CD14-positive monocyte (primary cell): Measurements from ENCODE around the gene ANXA1. TPM values are rescaled to one million over a fixed set of nuclear protein-coding genes. Genes with fewer than 3 reads are reported as not detected.

Experiments used
- DNase-seq, 3 donors: peaks; one replicate each; pipeline ENCODE4 v3.0.0-alpha.2; 2011 to 2022
- H2AFZ ChIP-seq: 2 replicates; pipeline ENCODE4 v1.6.0; 2012; ENCODE audit warnings: mild to moderate bottlenecking, low read depth, low read length, inconsistent platforms; ENCODE audit not compliant: insufficient read depth, poor library complexity, severe bottlenecking
- H3K27ac ChIP-seq, 2 donors: 1 replicate in 1 of 2; 2 replicates in 1 of 2; pipeline ENCODE4 v1.5.1; 2012 to 2013; ENCODE audit warnings: low read length in 2 of 2, control low read depth in 1 of 2, inconsistent platforms in 1 of 2, low read depth in 1 of 2, mild to moderate bottlenecking in 1 of 2
- H3K27me3 ChIP-seq, 2 donors: one replicate each; pipeline versions ENCODE4 v1.6.0 to v1.6.1; 2011 to 2013; ENCODE audit warnings: low read length in 2 of 2; ENCODE audit not compliant: control insufficient read depth in 2 of 2, insufficient read depth in 2 of 2
- H3K36me3 ChIP-seq, 2 donors: replicated peaks in 1 of 2; 1 replicate in 1 of 2; 2 replicates in 1 of 2; pipeline versions ENCODE4 v1.5.1 to v1.6.1; 2012 to 2013; ENCODE audit warnings: low read length in 2 of 2, control low read depth in 1 of 2, inconsistent platforms in 1 of 2, mild to moderate bottlenecking in 1 of 2; ENCODE audit not compliant: insufficient read depth in 2 of 2, control insufficient read depth in 1 of 2
- H3K4me1 ChIP-seq, 2 donors: 1 replicate in 1 of 2; 2 replicates in 1 of 2; pipeline versions ENCODE4 v1.5.1 to v1.6.1; 2012 to 2013; ENCODE audit warnings: low read length in 2 of 2, control low read depth in 1 of 2, inconsistent platforms in 1 of 2, mild to moderate bottlenecking in 1 of 2, moderate library complexity in 1 of 2; ENCODE audit not compliant: insufficient read depth in 2 of 2, control insufficient read depth in 1 of 2
- H3K4me2 ChIP-seq: replicated peaks from 2 replicates; pipeline ENCODE3; 2012; ENCODE audit warnings: low read length, moderate library complexity, mild to moderate bottlenecking; ENCODE audit not compliant: poor library complexity, severe bottlenecking; ENCODE audit errors: extremely low read depth
- H3K4me3 ChIP-seq, 3 experiments: fragments of 200-600 bp in 1 of 3; sonication (generic) in 1 of 3; replicated peaks in 1 of 3; 1 replicate in 2 of 3; 2 replicates in 1 of 3; pipeline ENCODE4 v1.5.1; 2011 to 2013; ENCODE audit warnings: low read length in 3 of 3, mild to moderate bottlenecking in 3 of 3, control low read depth in 2 of 3, low read depth in 2 of 3, inconsistent platforms in 1 of 3, moderate library complexity in 1 of 3
- H3K79me2 ChIP-seq: 2 replicates; pipeline ENCODE4 v1.6.0; 2012; ENCODE audit warnings: mild to moderate bottlenecking, control low read depth, inconsistent platforms, low read length, moderate library complexity; ENCODE audit not compliant: insufficient read depth
- H3K9ac ChIP-seq: 2 replicates; pipeline ENCODE4 v1.6.0; 2017; ENCODE audit warnings: low read length, mild to moderate bottlenecking; ENCODE audit not compliant: insufficient read depth, poor library complexity, severe bottlenecking
- H3K9me3 ChIP-seq, 2 donors: replicated peaks in 1 of 2; 1 replicate in 1 of 2; 2 replicates in 1 of 2; pipeline versions ENCODE4 v1.5.1 to v1.6.1; 2012 to 2013; ENCODE audit warnings: low read length in 2 of 2, control low read depth in 1 of 2; ENCODE audit not compliant: control insufficient read depth in 1 of 2, insufficient read depth in 1 of 2
- H4K20me1 ChIP-seq: 2 replicates; pipeline ENCODE4 v1.6.0; 2012; ENCODE audit warnings: mild to moderate bottlenecking, low read length, control low read depth, moderate library complexity; ENCODE audit not compliant: insufficient read depth
- H3K27ac Mint-ChIP-seq, 7 donors: one replicate each; pipeline ENCODE4 v1.8.0; 2020; ENCODE audit warnings: mild to moderate bottlenecking in 7 of 7, mixed read lengths in 7 of 7, moderate library complexity in 6 of 7, inconsistent platforms in 2 of 7
- H3K27me3 Mint-ChIP-seq, 3 donors: one replicate each; pipeline ENCODE4 v1.8.0; 2021 to 2022; ENCODE audit warnings: low read depth in 3 of 3, mild to moderate bottlenecking in 3 of 3, mixed read lengths in 3 of 3, moderate library complexity in 3 of 3, inconsistent platforms in 1 of 3
- H3K36me3 Mint-ChIP-seq, 2 donors: one replicate each; pipeline ENCODE4 v1.8.0; 2020; ENCODE audit warnings: mixed read lengths in 2 of 2, inconsistent platforms in 1 of 2, mild to moderate bottlenecking in 1 of 2
- H3K4me1 Mint-ChIP-seq: one replicate; pipeline ENCODE4 v1.8.0; 2020; ENCODE audit warnings: mild to moderate bottlenecking, mixed read lengths
- H3K4me3 Mint-ChIP-seq, 2 donors: one replicate each; pipeline ENCODE4 v1.8.0; 2020; ENCODE audit warnings: mild to moderate bottlenecking in 2 of 2, mixed read lengths in 2 of 2, moderate library complexity in 1 of 2
- H3K9me3 Mint-ChIP-seq, 7 donors: one replicate each; pipeline ENCODE4 v1.8.0; 2020 to 2022; ENCODE audit warnings: mixed read lengths in 7 of 7, mild to moderate bottlenecking in 6 of 7, moderate library complexity in 6 of 7, inconsistent platforms in 2 of 7
- CTCF ChIP-seq: fragments of 200-600 bp; IDR thresholded peaks from one replicate; pipeline ENCODE4 v1.8.0; 2022; ENCODE audit warnings: antibody characterized with exemption, mild to moderate bottlenecking
- WGBS: methylation state at CpG from one replicate; pipeline ENCODE4 v1.1.5; 2013; ENCODE audit warnings: missing lambda C conversion rate; ENCODE audit not compliant: insufficient coverage; 5-methylcytosine and 5-hydroxymethylcytosine counted together
- intact Hi-C, 2 donors: fragments of 100-400 bp; cut with micrococcal nuclease; formaldehyde crosslinking; loops; one replicate each; pipeline versions ENCODE4 v1.15.0 to v1.15.1; 2023
- polyA plus RNA-seq, 3 donors: library from polyadenylated mRNA; depleted of rRNA in 1 of 3; unstranded in 2 of 3; stranded (reverse) in 1 of 3; fragments of 300-500 nt in 2 of 3; fragments of >200 nt in 1 of 3; fragmentation: Illumina TruSeq in 2 of 3; gene quantifications; 1 replicate in 2 of 3; 2 replicates in 1 of 3; pipeline ENCODE4 v1.2.3, GENCODE V29; 2012 to 2021

The ANXA1 gene
- polyA plus RNA-seq, 3 donors, result 992 to 1,546 (median 1,157) TPM

GRCh38 chr9:73168298-73168934 lies 16.8 kb downstream of the ANXA1 start:
- intact Hi-C loops, result loop anchor here in 1 of 2 donors (10.0 kb wide), 1 partner anchor 214 kb away; the partner anchor contains the start of gene ALDH1A1
- no peaks in the 10 kb centered on the region for H3K27me3 Mint-ChIP-seq
- H3K9me3 Mint-ChIP-seq, result no peaks in the 10 kb centered on the region
- Histone ChIP-seq H2AFZ (no peak overlapping the region), H3K9ac (no peak overlapping the region), H3K79me2 (peaks cover 11% of the 10 kb centered on the region), H3K4me2 (no peak overlapping the region), H3K4me1 (no peaks in the 10 kb centered on the region), H4K20me1 (peaks cover 71% of the 10 kb centered on the region), H3K27me3 (no peaks in the 10 kb centered on the region), H3K9me3 (no peaks in the 10 kb centered on the region), H3K4me3 (no peak overlapping the region), H3K27ac (no peak overlapping the region), H3K36me3 (peaks cover 77 to 87% of the 10 kb centered on the region in 2 donors)
- H3K4me1 Mint-ChIP-seq, result peaks cover 15% of the 10 kb centered on the region
- peak overlapping the region in 6 of 7 donors; percentile 2 to 68 (median 30) for H3K27ac Mint-ChIP-seq
- TF ChIP-seq CTCF, result no peak
- WGBS, result 100% methylated on average over 2 of the region's 5 CpGs
- peaks cover 67 to 88% of the 10 kb centered on the region in 2 donors for H3K36me3 Mint-ChIP-seq
- no peak for DNase-seq
- no peak overlapping the region for H3K4me3 Mint-ChIP-seq

- DNase-seq, result no peak
- no CpG with 5 or more reads among the region's 3 CpGs for WGBS
- Histone ChIP-seq H3K9me3 (no peaks in the 10 kb centered on the region), H3K4me2 (no peak overlapping the region), H3K27me3 (no peaks in the 10 kb centered on the region), H3K9ac (no peak overlapping the region), H3K4me1 (no peaks in the 10 kb centered on the region), H3K4me3 (no peak overlapping the region), H2AFZ (no peak overlapping the region), H3K27ac (no peak overlapping the region), H3K36me3 (peaks cover 58 to 67% of the 10 kb centered on the region in 2 donors), H3K79me2 (peaks cover 2% of the 10 kb centered on the region), H4K20me1 (peaks cover 51% of the 10 kb centered on the region)
- peaks cover 15% of the 10 kb centered on the region for H3K4me1 Mint-ChIP-seq
- H3K9me3 Mint-ChIP-seq, result no peaks in the 10 kb centered on the region
- peaks cover 48 to 68% of the 10 kb centered on the region in 2 donors for H3K36me3 Mint-ChIP-seq
- H3K27ac Mint-ChIP-seq, result no peak overlapping the region
- TF ChIP-seq CTCF, result no peak
- intact Hi-C loops, result loop anchor here in 1 of 2 donors (5.0 kb wide), 1 partner anchor 38 kb away; no protein-coding TSS in a partner anchor
- H3K27me3 Mint-ChIP-seq, result no peaks in the 10 kb centered on the region
- H3K4me3 Mint-ChIP-seq, result no peak overlapping the region
Observed at GRCh38 chr9:73170185-73170957, 18.7 kb downstream of the ANXA1 start.
